ENCODE results near the gene ARPC1A.
A peak's percentile ranks its signal among the peaks of the same experiment; 100 is the strongest.

Gene ARPC1A

DNA sequence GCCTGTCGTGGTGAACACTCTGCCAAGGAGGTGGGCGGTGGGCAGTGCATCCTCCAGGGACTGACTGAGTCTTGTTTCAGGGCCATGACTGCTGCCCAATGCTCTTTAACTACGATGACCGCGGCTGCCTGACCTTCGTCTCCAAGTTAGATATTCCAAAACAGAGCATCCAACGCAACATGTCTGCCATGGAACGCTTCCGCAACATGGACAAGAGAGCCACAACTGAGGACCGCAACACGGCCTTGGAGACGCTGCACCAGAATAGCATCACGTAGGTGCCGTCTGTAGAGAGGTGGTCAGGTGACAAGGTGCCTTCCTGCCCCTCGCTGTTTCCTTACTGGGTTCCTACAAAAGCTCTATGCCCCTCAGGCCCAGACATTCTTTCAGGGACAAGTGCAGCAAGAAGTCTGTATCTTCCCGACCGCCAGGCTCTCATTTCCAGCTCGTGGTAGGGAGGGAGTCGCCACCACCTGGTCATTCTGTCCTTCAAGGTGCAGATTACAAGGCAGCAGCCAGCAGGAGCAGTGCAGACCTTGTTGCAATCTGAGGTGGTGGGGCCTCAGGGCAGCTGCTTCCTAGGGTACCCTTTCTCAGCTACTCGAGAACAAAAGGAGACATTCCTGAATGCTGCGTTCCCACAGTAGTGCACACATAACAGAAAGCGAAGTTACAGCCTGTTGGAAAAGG is 33.9 kb downstream of the ARPC1A start:
- DNase-seq (ENCODE audit: insufficient read length) (no peak), FAIRE-seq (no peak)
- TF ChIP-seq TAF1 (IDR thresholded peaks at IDR 0.05; ENCODE audit: borderline replicate concordance, low read depth, low read length) = no peak
- TF ChIP-seq POLR2AphosphoS5 (IDR thresholded peaks at IDR 0.05; ENCODE audit: low read depth, low read length) = no peak
- no peak for TF ChIP-seq POLR2A (IDR thresholded peaks at IDR 0.05; ENCODE audit: low read depth, low read length)

DNA sequence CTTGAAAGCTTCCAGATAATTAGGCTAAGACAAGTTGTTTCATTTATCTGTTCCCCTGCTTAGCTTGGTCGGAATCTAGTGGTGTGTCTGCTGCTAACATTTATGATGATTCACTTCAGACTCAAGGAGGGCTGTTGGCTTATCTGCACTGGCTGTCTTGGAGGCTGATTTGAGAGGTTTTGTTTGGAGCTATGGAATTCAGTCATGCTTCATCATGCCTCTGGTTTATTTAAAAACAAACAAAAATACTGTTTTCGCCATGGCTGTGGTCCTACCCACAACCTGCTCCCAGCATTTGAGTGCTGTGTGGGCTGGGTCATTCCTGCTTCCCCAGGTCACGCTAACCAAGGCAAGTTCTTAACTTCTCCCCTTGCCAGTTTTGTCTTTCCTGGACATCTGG is 37.1 kb downstream of the ARPC1A start:
- TF ChIP-seq POLR2AphosphoS5 (IDR thresholded peaks at IDR 0.05; ENCODE audit: low read depth, low read length) (no peak), POLR2A (IDR thresholded peaks at IDR 0.05; ENCODE audit: low read depth, low read length) (no peak)
- FAIRE-seq = no peak
- no peak for DNase-seq (ENCODE audit: insufficient read length)

DNA sequence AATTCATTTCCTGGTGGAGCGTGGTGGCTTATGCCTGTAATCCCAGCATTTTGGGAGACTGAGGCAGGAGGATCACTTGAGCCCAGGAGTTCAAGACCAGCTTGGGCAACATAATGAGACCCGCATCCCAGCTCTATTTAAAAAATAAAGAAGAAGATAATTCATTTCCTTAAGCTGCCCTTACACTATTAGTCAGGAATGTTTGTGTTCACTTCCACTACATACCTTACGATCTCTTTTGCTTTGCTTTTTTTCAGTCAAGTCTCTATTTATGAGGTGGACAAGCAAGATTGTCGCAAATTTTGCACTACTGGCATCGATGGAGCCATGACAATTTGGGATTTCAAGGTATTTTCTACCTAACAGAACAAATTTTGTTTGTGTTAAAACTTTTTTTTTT is 37.6 kb downstream of the ARPC1A start:
- no peak for FAIRE-seq
- no peak for DNase-seq (ENCODE audit: insufficient read length)
- TF ChIP-seq POLR2AphosphoS5 (IDR thresholded peaks at IDR 0.05; ENCODE audit: low read depth, low read length) = no peak
- TF ChIP-seq TAF1 (IDR thresholded peaks at IDR 0.05; ENCODE audit: borderline replicate concordance, low read depth, low read length) = no peak
- TF ChIP-seq POLR2A (IDR thresholded peaks at IDR 0.05; ENCODE audit: low read depth, low read length) = no peak

DNA sequence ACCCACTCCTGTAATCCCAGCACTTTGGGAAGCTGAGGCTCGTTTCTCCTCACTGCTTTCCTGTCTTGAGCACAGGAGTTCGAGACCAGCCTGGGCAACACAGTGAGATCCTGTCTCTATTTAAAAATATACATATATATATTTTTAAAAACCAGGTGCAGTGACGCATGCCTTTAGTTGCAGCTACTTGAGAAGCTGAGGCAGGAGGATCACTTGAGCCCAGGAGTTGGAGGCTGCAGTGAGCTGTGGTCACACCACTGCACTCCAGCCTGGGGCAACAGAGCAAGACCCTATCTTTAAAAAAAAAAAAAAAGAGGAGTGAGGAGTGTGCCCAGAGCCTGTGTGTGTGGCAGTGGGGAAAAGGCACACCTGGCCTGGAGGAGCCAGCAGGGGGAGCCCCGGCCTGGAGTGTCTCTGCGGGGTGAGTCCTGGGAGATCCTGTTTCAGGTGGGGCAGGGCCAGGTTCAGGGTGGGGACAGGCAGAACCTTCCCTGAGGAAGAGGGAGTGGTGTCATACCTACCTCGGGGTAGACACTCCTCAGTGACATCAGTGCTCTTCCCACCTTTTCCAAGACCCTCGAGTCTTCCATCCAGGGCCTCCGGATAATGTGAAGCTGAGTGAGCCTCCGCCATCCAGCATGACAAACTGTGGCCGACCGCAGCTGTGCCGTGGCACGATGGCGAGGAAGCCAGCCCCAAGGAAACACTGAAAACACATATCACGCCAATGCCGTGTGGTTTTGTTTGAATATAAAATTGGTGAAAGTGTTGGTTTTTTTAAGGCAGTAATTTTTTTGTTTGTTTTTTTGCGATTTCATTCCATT is 39.8 kb downstream of the ARPC1A start:
- TF ChIP-seq POLR2A (IDR thresholded peaks at IDR 0.05; ENCODE audit: low read depth, low read length) = no peak
- TF ChIP-seq TAF1 (IDR thresholded peaks at IDR 0.05; ENCODE audit: borderline replicate concordance, low read depth, low read length) = no peak
- no peak for TF ChIP-seq POLR2AphosphoS5 (IDR thresholded peaks at IDR 0.05; ENCODE audit: low read depth, low read length)
- no peak for FAIRE-seq
- peak; percentile 68 for DNase-seq (ENCODE audit: insufficient read length)

DNA sequence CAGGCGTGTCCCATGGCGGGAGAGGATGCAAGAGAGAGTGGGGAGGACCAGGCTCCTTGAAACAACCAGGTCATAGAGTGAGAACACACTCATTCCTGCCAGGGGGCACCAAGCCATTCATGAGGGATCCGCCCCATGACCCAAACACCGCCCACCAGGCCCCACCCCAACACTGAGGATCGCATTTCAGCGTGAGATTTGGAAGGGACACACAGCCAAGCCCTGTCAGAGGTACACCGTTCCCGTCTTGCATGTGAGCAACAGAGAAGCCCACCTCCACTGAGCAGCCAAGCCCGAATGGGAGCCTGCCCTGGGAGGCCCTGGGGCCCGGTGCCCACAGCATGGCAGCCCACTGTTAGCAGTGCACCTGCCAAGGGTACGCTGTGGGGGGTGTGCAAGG is 40.9 kb downstream of the ARPC1A start:
- DNase-seq (ENCODE audit: insufficient read length) (no peak), FAIRE-seq (no peak)
- TF ChIP-seq POLR2AphosphoS5 (IDR thresholded peaks at IDR 0.05; ENCODE audit: low read depth, low read length) = no peak
- TF ChIP-seq TAF1 (IDR thresholded peaks at IDR 0.05; ENCODE audit: borderline replicate concordance, low read depth, low read length) = no peak
- TF ChIP-seq POLR2A (IDR thresholded peaks at IDR 0.05; ENCODE audit: low read depth, low read length) = no peak

DNA sequence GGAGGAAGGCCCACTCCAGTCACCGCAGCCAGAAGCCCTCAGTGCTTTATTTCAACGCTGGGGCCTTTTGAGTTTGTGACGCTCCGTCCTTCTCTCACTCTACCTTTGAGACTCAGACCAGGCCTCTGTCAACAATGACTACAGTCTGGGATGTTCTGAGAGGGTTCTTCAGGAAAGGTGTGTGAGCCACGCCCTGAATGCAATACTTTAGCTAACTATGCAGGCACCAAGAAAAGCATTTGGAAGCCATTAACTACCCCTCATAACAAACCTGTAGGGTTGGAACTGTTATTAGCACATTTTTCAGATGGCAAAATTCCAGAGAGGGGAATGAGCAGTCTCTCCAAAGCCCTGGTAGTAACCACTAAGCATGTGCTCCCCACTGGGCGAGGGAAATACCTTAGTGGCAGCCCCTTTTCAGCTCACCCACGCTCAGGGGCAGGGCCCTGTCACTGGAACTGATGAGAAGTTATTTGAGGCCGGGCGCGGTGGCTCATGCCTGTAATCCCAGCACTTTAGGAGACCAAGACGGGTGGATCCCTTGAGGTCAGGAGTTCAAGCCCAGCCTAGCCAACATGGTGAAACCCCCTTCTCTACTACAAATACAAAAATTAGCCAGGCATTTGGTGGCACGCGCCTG is 43.2 kb downstream of the ARPC1A start:
- DNase-seq (ENCODE audit: insufficient read length) (no peak), FAIRE-seq (no peak)
- TF ChIP-seq TAF1 (IDR thresholded peaks at IDR 0.05; ENCODE audit: borderline replicate concordance, low read depth, low read length) (no peak), POLR2A (IDR thresholded peaks at IDR 0.05; ENCODE audit: low read depth, low read length) (no peak), POLR2AphosphoS5 (IDR thresholded peaks at IDR 0.05; ENCODE audit: low read depth, low read length) (no peak)

DNA sequence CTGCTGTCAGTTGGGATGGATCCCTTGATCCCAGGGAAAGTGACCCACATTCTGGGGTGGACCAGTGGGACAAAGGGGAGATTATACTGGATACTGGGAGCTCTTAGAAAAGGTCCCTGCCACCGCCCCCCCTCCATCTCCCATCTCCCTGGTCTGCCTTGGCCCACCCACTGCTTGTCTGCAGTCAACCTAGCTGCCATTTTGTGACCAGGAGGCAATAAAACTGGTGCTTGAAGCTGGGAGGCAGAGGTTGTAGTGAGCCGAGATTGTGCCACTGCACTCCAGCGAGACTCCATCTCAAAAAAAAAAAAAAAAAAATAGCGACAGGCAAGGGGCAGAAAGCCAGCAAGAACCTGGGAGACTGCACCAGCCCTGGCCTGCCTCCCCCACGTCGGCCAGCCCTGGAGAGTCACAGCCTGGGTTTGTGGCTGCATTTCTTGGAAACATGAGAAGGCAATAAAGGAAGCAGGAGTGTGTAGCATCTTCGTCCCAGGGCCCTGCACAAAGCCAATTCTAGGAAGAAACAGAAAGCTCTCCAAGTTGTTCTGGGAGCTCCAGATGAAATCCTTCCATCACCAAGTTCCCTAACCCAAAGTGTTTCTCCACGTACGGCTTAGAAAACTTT is 44.2 kb downstream of the ARPC1A start:
- no peak for FAIRE-seq
- DNase-seq (ENCODE audit: insufficient read length) = no peak
- no peak for TF ChIP-seq TAF1 (IDR thresholded peaks at IDR 0.05; ENCODE audit: borderline replicate concordance, low read depth, low read length)
- TF ChIP-seq POLR2A (IDR thresholded peaks at IDR 0.05; ENCODE audit: low read depth, low read length) = no peak
- no peak for TF ChIP-seq POLR2AphosphoS5 (IDR thresholded peaks at IDR 0.05; ENCODE audit: low read depth, low read length)

DNA sequence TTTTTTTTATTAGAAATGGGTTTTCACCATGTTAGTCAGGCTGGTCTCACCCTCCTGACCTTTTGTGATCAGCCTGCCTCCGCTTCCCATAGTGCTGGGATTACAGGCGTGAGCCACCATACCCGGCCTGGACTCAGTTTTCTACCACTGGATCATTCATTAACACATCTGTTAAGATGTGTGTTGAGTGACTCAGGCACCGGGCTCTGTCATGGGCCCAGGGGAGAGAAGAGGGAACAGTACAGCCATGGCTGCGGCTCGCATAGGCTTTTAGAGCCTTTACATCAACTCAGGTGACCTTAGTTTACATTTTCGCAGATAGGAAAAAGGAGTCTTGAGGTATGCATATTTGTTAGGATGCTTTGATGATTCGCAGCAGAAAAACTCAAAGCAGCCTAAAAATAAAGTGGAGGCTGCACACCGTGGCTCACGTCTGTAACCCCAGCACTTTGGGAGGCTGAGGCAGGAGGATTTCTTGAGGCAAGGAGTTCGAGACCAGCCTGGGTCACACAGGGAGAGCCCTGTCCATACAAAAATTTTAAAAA is 45.8 kb downstream of the ARPC1A start:
- FAIRE-seq = no peak
- TF ChIP-seq POLR2AphosphoS5 (IDR thresholded peaks at IDR 0.05; ENCODE audit: low read depth, low read length) (no peak), POLR2A (IDR thresholded peaks at IDR 0.05; ENCODE audit: low read depth, low read length) (no peak), TAF1 (IDR thresholded peaks at IDR 0.05; ENCODE audit: borderline replicate concordance, low read depth, low read length) (no peak)
- DNase-seq (ENCODE audit: insufficient read length) = no peak

DNA sequence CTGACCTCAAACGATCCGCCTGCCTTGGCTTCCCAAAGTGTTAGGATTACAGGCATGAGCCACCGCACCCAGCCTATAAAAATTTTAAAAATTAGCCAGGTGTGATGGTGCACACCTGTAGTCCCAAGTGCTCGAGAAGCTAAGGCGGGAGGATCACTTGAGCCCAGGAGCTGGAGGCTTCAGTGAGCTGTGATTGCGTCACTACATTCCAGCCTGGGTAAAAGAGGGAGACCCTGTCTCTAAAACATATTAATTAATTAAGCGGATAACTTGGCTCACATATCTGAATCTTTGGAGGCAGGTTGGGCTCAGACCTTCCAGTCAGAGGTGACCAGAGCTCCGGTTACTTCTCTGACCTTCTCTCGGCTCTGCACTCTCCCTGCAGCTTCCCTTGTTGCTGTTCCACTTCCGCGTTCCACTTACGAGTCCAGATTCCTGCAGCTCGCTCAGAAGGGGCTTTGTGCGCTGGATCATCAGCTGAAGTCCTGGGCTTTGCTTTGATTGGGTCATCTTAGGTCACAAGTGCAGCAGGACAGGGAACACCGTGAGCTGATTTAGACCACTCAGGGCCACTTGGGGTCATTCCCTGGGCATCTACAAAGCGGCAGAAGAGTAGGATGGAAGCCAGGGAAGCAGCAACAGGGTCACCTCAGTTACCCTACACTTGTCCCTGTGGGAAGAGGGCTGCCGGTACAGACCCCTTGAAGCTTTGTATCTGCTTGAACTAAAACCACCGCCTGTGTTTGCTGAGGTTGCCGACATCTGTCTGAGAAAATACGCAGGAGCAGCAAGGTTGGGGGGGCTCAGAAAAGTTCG is 46.8 kb downstream of the ARPC1A start:
- FAIRE-seq (no peak), DNase-seq (ENCODE audit: insufficient read length) (no peak)
- TF ChIP-seq POLR2AphosphoS5 (IDR thresholded peaks at IDR 0.05; ENCODE audit: low read depth, low read length) (no peak), TAF1 (IDR thresholded peaks at IDR 0.05; ENCODE audit: borderline replicate concordance, low read depth, low read length) (no peak), POLR2A (IDR thresholded peaks at IDR 0.05; ENCODE audit: low read depth, low read length) (no peak)

All from GM12892 (cell line).